ENCODE measurements around the gene C3AR1. TPM values are rescaled to one million over a fixed set of nuclear protein-coding genes. Genes with fewer than 3 reads are reported as not detected.
"Not testable (repeated sequence)": the region's sequence is repeated elsewhere in the genome, so short reads cannot be mapped to it uniquely, and the experiment has no call there.

Gene C3AR1
- total RNA-seq, 1 donor from 2014 or later, result not detected

DNA sequence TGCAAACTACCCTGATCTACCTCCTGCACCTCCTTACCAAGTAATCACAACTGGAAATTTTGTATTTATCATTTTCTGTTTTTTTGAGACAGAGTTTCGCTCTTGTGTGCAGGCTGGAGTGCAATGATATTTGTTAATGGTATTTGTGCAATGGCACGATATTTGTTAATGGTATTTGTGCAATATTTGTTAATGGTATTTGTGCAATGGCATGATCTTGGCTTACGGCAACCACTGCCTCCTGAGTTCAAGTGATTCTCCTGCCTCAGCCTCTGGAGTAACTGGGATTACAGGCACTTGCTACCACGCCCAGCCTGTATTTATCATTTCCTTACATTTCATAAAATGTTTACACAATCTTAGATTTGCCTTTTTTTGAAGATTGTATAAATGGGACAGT is 10.2 kb upstream of the C3AR1 start:
- Mint-ChIP-seq H3K36me3 (ENCODE audit: low read depth) (no peaks in the 10 kb centered on the region), H3K4me3 (no peak overlapping the region), H3K27ac (ENCODE audit: unreplicated experiment) (no peak overlapping the region), H3K9me3 (no peaks in the 10 kb centered on the region), H3K27me3 (ENCODE audit: low read depth) (peaks cover 4% of the 10 kb centered on the region), H3K4me1 (peaks cover 3% of the 10 kb centered on the region)
- DNase-seq (ENCODE audit: low read depth, low spot score), result no peak
- TF ChIP-seq, protein P1, sequence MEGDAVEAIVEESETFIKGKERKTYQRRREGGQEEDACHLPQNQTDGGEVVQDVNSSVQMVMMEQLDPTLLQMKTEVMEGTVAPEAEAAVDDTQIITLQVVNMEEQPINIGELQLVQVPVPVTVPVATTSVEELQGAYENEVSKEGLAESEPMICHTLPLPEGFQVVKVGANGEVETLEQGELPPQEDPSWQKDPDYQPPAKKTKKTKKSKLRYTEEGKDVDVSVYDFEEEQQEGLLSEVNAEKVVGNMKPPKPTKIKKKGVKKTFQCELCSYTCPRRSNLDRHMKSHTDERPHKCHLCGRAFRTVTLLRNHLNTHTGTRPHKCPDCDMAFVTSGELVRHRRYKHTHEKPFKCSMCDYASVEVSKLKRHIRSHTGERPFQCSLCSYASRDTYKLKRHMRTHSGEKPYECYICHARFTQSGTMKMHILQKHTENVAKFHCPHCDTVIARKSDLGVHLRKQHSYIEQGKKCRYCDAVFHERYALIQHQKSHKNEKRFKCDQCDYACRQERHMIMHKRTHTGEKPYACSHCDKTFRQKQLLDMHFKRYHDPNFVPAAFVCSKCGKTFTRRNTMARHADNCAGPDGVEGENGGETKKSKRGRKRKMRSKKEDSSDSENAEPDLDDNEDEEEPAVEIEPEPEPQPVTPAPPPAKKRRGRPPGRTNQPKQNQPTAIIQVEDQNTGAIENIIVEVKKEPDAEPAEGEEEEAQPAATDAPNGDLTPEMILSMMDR (conservative IDR thresholded peaks at IDR 0.05), result no peak

DNA sequence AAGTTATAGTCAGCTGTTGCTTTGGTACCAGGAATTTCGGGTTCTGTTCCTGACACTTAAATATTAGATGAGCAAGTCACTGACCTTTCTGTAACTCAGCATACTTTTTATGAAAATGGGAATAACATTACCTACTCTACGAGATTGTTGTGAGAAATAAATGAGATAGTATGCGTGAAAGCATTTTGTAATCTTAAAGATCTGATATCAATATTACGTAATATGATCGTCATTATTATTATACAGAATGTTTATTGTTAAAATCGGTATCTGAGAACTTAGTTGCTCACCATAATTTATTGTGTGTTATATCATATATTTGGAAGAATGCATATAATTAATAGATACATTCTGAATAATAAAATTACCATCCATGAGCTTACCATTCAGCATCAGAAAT is 9.8 kb upstream of the C3AR1 start:
- no peaks in the 10 kb centered on the region for H3K9me3 Mint-ChIP-seq
- H3K27ac Mint-ChIP-seq (ENCODE audit: unreplicated experiment), result no peak overlapping the region
- no peaks in the 10 kb centered on the region for H3K36me3 Mint-ChIP-seq (ENCODE audit: low read depth)
- no peak for DNase-seq (ENCODE audit: low read depth, low spot score)
- TF ChIP-seq, protein P1 (conservative IDR thresholded peaks at IDR 0.05), result no peak
- no peaks in the 10 kb centered on the region for H3K4me1 Mint-ChIP-seq
- H3K4me3 Mint-ChIP-seq, result no peak overlapping the region
- H3K27me3 Mint-ChIP-seq (ENCODE audit: low read depth), result peaks cover 4% of the 10 kb centered on the region

DNA sequence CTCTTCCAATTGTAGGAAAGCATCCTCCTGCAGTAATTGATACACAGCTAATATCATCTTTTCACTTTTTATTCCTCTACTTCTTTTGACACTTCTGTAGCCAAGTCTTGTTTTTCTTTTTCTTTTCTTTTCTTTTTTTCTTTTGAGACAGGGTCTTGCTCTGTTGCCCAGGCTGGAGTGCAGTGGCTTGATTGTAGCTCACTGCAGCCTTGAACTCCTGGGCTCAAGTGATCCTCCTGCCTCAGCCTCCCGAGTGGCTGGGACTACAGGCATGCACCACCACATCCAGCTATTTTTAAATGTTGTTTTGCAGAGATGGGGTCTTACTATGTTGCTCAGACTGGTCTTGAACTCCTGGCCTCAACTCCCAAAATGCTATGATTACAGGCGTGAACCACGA is 5.7 kb upstream of the C3AR1 start:
- not testable (repeated sequence) for DNase-seq (ENCODE audit: low read depth, low spot score); H3K27me3 Mint-ChIP-seq (ENCODE audit: low read depth); H3K4me1 Mint-ChIP-seq; H3K9me3 Mint-ChIP-seq; H3K36me3 Mint-ChIP-seq (ENCODE audit: low read depth); H3K27ac Mint-ChIP-seq (ENCODE audit: unreplicated experiment); H3K4me3 Mint-ChIP-seq

DNA sequence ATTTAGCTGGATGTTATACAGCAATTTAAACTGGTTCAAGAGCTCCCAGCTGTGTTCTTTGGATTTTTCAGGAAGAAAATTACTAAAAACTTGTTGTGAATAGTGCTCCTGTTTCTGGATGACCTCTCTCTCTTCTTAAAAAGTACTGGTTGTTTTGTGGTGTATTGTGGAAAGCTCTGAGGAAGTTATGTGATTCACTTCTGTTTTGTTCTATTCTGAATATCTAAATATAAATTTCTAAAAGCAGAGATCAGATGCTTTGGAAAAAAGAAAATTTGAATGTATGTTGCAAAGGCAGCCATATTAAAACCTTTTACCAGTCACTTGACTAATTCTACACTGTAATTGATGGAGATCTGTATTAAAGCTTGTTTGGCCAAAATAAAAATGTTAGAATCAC is 3.4 kb upstream of the C3AR1 start:
- Mint-ChIP-seq H3K4me1 (no peaks in the 10 kb centered on the region), H3K36me3 (ENCODE audit: low read depth) (no peaks in the 10 kb centered on the region), H3K27me3 (ENCODE audit: low read depth) (peaks cover 2% of the 10 kb centered on the region), H3K27ac (ENCODE audit: unreplicated experiment) (no peak overlapping the region), H3K9me3 (no peaks in the 10 kb centered on the region), H3K4me3 (no peak overlapping the region)
- no peak for DNase-seq (ENCODE audit: low read depth, low spot score)
- TF ChIP-seq, protein P1 (conservative IDR thresholded peaks at IDR 0.05), result no peak

DNA sequence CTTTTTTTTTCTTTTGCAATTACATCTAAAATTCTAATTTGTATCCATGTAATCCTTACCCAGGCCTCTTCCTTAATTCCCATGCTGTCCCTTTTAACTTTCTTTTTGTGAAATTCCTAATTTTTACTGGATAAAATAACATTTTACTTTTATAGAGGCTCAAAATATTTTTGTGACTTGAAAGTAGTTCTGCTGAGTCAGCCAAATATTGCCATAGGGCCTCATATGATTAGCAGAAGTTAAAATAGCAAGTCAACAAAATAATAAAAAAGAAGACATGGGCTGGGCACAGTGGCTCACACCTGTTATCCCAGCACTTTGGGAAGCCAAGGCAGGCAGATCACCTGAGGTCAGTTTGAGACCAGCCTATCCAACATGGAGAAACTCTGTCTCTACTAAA is 2.0 kb downstream of the C3AR1 start:
- H3K9me3 Mint-ChIP-seq, result no peaks in the 10 kb centered on the region
- no peaks in the 10 kb centered on the region for H3K27me3 Mint-ChIP-seq (ENCODE audit: low read depth)
- no peaks in the 10 kb centered on the region for H3K36me3 Mint-ChIP-seq (ENCODE audit: low read depth)
- H3K4me3 Mint-ChIP-seq, result no peak overlapping the region
- H3K4me1 Mint-ChIP-seq, result no peaks in the 10 kb centered on the region
- H3K27ac Mint-ChIP-seq (ENCODE audit: unreplicated experiment), result no peak overlapping the region
- DNase-seq (ENCODE audit: low read depth, low spot score), result no peak
- TF ChIP-seq, protein P1 (conservative IDR thresholded peaks at IDR 0.05), result no peak

DNA sequence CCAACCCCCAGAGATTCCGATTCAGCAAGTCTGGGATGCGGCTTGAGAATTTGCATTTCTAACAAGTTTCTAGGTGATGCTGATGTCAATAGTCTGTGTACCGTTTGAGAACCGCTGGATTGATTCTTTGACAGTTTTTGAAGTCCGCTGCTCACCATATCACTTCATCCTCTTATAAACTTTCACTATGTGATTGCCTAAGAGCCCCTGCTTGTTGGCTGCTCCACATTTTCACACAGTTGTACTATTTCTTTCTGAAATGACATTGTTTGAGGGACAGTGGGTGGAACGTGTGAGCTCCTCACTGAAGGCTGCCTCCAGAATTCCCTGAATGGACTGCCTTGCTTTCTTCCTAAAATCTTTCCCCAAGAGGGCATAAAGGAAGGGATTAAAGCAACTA is 7.7 kb downstream of the C3AR1 start:
- Mint-ChIP-seq H3K4me1 (peaks cover 10% of the 10 kb centered on the region), H3K9me3 (no peaks in the 10 kb centered on the region), H3K27me3 (ENCODE audit: low read depth) (no peaks in the 10 kb centered on the region), H3K36me3 (ENCODE audit: low read depth) (no peaks in the 10 kb centered on the region), H3K27ac (ENCODE audit: unreplicated experiment) (no peak overlapping the region), H3K4me3 (no peak overlapping the region)
- TF ChIP-seq, protein P1 (conservative IDR thresholded peaks at IDR 0.05), result no peak
- DNase-seq (ENCODE audit: low read depth, low spot score), result no peak

All from neural crest cell (in vitro differentiated cells).